SK-N-SH (cell line): Measurements from ENCODE around the gene SULT1A3. TPM values are rescaled to one million over a fixed set of nuclear protein-coding genes. Genes with fewer than 3 reads are reported as not detected.
"Not testable (repeated sequence)": the region's sequence is repeated elsewhere in the genome, so short reads cannot be mapped to it uniquely, and the experiment has no call there.

ENCODE experiments used
- CTCF ChIA-PET: fragments of 300-600, 350-600 bp; formaldehyde crosslinking; extraction: SDS; loops from one replicate; lab custom pipeline; 2021; lab: Yijun Ruan, JAX
- POLR2A ChIA-PET: fragments of 350-600 bp; sonication (Branson Sonifier 250); formaldehyde crosslinking; extraction: SDS; loops from one replicate; lab custom pipeline; 2020; ENCODE audit warnings: antibody characterized with exemption, inconsistent platforms; lab: Yijun Ruan, JAX
- DNase-seq: peaks from one replicate; pipeline ENCODE4 v3.0.0; 2012
- H2AFZ ChIP-seq: fragments of 200-600 bp; sonication (generic); 2 replicates; pipeline ENCODE4 v1.8.1; 2016; ENCODE audit warnings: antibody characterized with exemption, mild to moderate bottlenecking, low read depth
- H3F3A ChIP-seq: fragments of 200-600 bp; sonication (generic); replicated peaks from 2 replicates; pipeline ENCODE3; 2016; ENCODE audit warnings: antibody characterized with exemption, mild to moderate bottlenecking; ENCODE audit not compliant: insufficient read depth
- H3K27ac ChIP-seq, 2 experiments: fragments of 200-500 bp in 1 of 2; fragments of 200-600 bp in 1 of 2; sonication (Bioruptor generic) in 1 of 2; sonication (generic), shearing (Covaris generic) in 1 of 2; 2 replicates each; pipeline versions ENCODE4 v1.5.1 to v1.6.1; 2014 to 2016; ENCODE audit warnings: low read depth in 2 of 2, inconsistent platforms in 1 of 2, low read length in 1 of 2, mild to moderate bottlenecking in 1 of 2, mixed read lengths in 1 of 2
- H3K27me3 ChIP-seq: fragments of 200-600 bp; sonication (generic), shearing (Covaris generic); 2 replicates; pipeline ENCODE4 v1.6.1; 2016; ENCODE audit warnings: mixed run types; ENCODE audit not compliant: insufficient read depth
- H3K36me3 ChIP-seq, 2 experiments: fragments of 200-500 bp in 1 of 2; fragments of 200-600 bp in 1 of 2; sonication (Bioruptor generic) in 1 of 2; sonication (generic) in 1 of 2; replicated peaks in 1 of 2; 2 replicates each; pipeline versions ENCODE3 to v1.5.1; 2014 to 2016; ENCODE audit warnings: low read length in 1 of 2, mild to moderate bottlenecking in 1 of 2; ENCODE audit not compliant: insufficient read depth in 2 of 2, control insufficient read depth in 1 of 2
- H3K4me1 ChIP-seq, 2 experiments: fragments of 200-500 bp in 1 of 2; fragments of 200-600 bp in 1 of 2; sonication (Bioruptor generic) in 1 of 2; sonication (generic), shearing (Covaris generic) in 1 of 2; 2 replicates each; pipeline versions ENCODE4 v1.5.1 to v1.6.1; 2014 to 2016; ENCODE audit warnings: low read depth in 1 of 2, low read length in 1 of 2, mixed run types in 1 of 2; ENCODE audit not compliant: insufficient read depth in 2 of 2, control insufficient read depth in 1 of 2
- H3K4me2 ChIP-seq: fragments of 200-600 bp; sonication (generic), shearing (Covaris generic); 2 replicates; pipeline ENCODE4 v1.6.1; 2017; ENCODE audit warnings: mixed run types
- H3K4me3 ChIP-seq, 2 experiments: fragments of 200-500 bp in 1 of 2; fragments of 200-600 bp in 1 of 2; sonication (Bioruptor generic) in 1 of 2; sonication (generic), shearing (Covaris generic) in 1 of 2; 2 replicates each; pipeline versions ENCODE4 v1.5.1 to v1.8.1; 2014 to 2016; ENCODE audit warnings: low read depth in 2 of 2, inconsistent platforms in 1 of 2, low read length in 1 of 2, mild to moderate bottlenecking in 1 of 2, mixed read lengths in 1 of 2, moderate library complexity in 1 of 2
- H3K79me2 ChIP-seq: fragments of 200-600 bp; sonication (generic); 2 replicates; pipeline ENCODE4 v1.8.1; 2017; ENCODE audit warnings: mild to moderate bottlenecking; ENCODE audit not compliant: insufficient read depth
- H3K9ac ChIP-seq: fragments of 200-600 bp; sonication (generic); 2 replicates; pipeline ENCODE4 v1.6.1; 2017; ENCODE audit warnings: mixed run types
- H3K9me2 ChIP-seq: fragments of 200-600 bp; sonication (generic); 2 replicates; pipeline ENCODE4 v1.6.1; 2017; ENCODE audit warnings: mixed run types
- H3K9me3 ChIP-seq: fragments of 200-600 bp; sonication (generic); 2 replicates; pipeline ENCODE4 v1.6.1; 2017; ENCODE audit warnings: mixed run types, mild to moderate bottlenecking, moderate library complexity
- H4K20me1 ChIP-seq: fragments of 200-600 bp; sonication (generic); 2 replicates; pipeline ENCODE4 v1.6.1; 2017; ENCODE audit warnings: mild to moderate bottlenecking, mixed run types; ENCODE audit not compliant: insufficient read depth
- EZH2phosphoT487 ChIP-seq: fragments of 200-600 bp; sonication (generic); IDR thresholded peaks from 2 replicates; pipeline ENCODE4 v1.6.1; 2017; ENCODE audit warnings: low read depth, mixed run types, mild to moderate bottlenecking, antibody characterized with exemption, moderate library complexity, borderline replicate concordance
- FOXM1 ChIP-seq: IDR thresholded peaks from 2 replicates; pipeline ENCODE4 v1.4.0; 2012; ENCODE audit warnings: low read depth, mild to moderate bottlenecking
- GATA2 ChIP-seq: sonication (generic); formaldehyde crosslinking; IDR thresholded peaks from 2 replicates; pipeline ENCODE4 v1.5.0; 2020; ENCODE audit warnings: mild to moderate bottlenecking, missing genetic modification reagents
- JUND ChIP-seq: IDR thresholded peaks from 2 replicates; pipeline ENCODE4 v1.4.0; 2012
- MEF2A ChIP-seq: IDR thresholded peaks from 2 replicates; pipeline ENCODE4 v1.4.0; 2012; ENCODE audit warnings: low read depth, borderline replicate concordance
- MXI1 ChIP-seq: IDR thresholded peaks from 2 replicates; pipeline ENCODE4 v1.6.1; 2012; ENCODE audit warnings: mild to moderate bottlenecking, low read depth, low read length, improper control_type of control experiment
- NRF1 ChIP-seq: IDR thresholded peaks from 2 replicates; pipeline ENCODE4 v1.6.1; 2012; ENCODE audit warnings: low read depth, mild to moderate bottlenecking, low read length
- SIN3A ChIP-seq: IDR thresholded peaks from 2 replicates; pipeline ENCODE4 v1.6.1; 2012; ENCODE audit warnings: low read depth, mild to moderate bottlenecking, low read length, moderate library complexity, borderline replicate concordance
- YY1 ChIP-seq: IDR thresholded peaks from 2 replicates; pipeline ENCODE4 v1.4.0; 2012; ENCODE audit warnings: low read depth, mild to moderate bottlenecking
- WGBS: methylation state at CpG from one replicate; pipeline ENCODE4 v1.1.6; 2017; ENCODE audit warnings: low lambda C conversion rate; 5-methylcytosine and 5-hydroxymethylcytosine counted together
- polyA plus RNA-seq, 3 experiments: library from polyadenylated mRNA; depleted of rRNA; stranded (reverse); fragments of >200 nt; gene quantifications; 2 replicates each; pipeline ENCODE4 v1.2.3, GENCODE V29; 2012
- TF ChIP-seq, protein P1 (sequence below): IDR thresholded peaks from 2 replicates; pipeline ENCODE4 v1.6.1; 2012; ENCODE audit warnings: mild to moderate bottlenecking, low read depth, low read length, moderate library complexity

SULT1A3 gene
- polyA plus RNA-seq, 1 of the 3 experiments (the other 2 are of a cell fraction) = 20.4 TPM

DNA sequence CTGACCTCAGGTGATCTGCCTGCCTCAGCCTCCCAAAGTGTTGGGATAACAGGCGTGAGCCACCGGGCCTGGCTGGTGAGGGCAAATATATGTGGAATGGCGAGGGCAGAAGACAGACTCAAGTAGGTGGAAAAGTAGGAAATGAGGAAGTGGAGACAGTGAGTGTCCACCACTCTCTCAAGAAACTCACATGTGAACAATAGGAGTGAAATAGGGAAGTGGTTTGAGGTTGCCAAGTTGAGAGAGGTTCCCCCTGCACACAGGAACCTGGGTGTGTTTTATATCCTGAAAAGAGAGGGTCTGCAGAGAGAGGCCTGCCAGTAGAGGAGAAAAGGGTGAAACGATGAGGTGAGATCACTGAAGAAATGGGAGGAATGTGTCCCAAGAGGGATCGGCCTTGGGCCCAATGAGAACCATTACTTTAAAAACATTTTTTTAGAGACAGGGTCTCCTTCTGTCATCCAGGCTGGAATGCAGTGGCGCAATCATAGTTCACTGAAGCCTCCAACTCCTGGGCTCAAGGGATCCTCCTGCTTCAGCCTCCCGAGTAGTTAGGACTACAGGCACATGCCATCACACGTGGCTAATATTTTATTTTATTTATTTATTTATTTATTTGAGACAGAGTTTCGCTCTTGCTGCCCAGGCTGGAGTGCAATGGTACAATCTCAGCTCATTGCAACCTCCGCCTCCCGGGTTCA is 32.7 kb upstream of the SULT1A3 start:
- no peak overlapping the region for H3K9ac ChIP-seq
- H3K4me3 ChIP-seq = no peak overlapping the region
- H3K9me3 ChIP-seq = no peaks in the 10 kb centered on the region
- no peak for DNase-seq
- no peaks in the 10 kb centered on the region for H3K27me3 ChIP-seq
- no peak overlapping the region for H3K27ac ChIP-seq
- POLR2A ChIA-PET = no interaction called here
- no peaks in the 10 kb centered on the region for H3F3A ChIP-seq
- CTCF ChIA-PET = no interaction called here
- no peaks in the 10 kb centered on the region for H3K79me2 ChIP-seq
- no peaks in the 10 kb centered on the region for H3K36me3 ChIP-seq
- no peak for TF ChIP-seq YY1
- TF ChIP-seq MEF2A = no peak
- no peak for TF ChIP-seq MXI1
- no peak for TF ChIP-seq EZH2phosphoT487
- TF ChIP-seq NRF1 = no peak
- TF ChIP-seq FOXM1 = no peak
- TF ChIP-seq, protein P1, sequence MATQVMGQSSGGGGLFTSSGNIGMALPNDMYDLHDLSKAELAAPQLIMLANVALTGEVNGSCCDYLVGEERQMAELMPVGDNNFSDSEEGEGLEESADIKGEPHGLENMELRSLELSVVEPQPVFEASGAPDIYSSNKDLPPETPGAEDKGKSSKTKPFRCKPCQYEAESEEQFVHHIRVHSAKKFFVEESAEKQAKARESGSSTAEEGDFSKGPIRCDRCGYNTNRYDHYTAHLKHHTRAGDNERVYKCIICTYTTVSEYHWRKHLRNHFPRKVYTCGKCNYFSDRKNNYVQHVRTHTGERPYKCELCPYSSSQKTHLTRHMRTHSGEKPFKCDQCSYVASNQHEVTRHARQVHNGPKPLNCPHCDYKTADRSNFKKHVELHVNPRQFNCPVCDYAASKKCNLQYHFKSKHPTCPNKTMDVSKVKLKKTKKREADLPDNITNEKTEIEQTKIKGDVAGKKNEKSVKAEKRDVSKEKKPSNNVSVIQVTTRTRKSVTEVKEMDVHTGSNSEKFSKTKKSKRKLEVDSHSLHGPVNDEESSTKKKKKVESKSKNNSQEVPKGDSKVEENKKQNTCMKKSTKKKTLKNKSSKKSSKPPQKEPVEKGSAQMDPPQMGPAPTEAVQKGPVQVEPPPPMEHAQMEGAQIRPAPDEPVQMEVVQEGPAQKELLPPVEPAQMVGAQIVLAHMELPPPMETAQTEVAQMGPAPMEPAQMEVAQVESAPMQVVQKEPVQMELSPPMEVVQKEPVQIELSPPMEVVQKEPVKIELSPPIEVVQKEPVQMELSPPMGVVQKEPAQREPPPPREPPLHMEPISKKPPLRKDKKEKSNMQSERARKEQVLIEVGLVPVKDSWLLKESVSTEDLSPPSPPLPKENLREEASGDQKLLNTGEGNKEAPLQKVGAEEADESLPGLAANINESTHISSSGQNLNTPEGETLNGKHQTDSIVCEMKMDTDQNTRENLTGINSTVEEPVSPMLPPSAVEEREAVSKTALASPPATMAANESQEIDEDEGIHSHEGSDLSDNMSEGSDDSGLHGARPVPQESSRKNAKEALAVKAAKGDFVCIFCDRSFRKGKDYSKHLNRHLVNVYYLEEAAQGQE = no peak
- TF ChIP-seq JUND = no peak
- no peak for TF ChIP-seq GATA2 (CRISPR knock-in tag)
- no peak for TF ChIP-seq SIN3A
- no peak overlapping the region for H3K4me2 ChIP-seq
- no peak overlapping the region for H2AFZ ChIP-seq
- H4K20me1 ChIP-seq = no peaks in the 10 kb centered on the region
- 89% methylated on average over 11 of the region's 11 CpGs for WGBS
- H3K9me2 ChIP-seq = no peaks in the 10 kb centered on the region
- H3K4me1 ChIP-seq = no peaks in the 10 kb centered on the region

DNA sequence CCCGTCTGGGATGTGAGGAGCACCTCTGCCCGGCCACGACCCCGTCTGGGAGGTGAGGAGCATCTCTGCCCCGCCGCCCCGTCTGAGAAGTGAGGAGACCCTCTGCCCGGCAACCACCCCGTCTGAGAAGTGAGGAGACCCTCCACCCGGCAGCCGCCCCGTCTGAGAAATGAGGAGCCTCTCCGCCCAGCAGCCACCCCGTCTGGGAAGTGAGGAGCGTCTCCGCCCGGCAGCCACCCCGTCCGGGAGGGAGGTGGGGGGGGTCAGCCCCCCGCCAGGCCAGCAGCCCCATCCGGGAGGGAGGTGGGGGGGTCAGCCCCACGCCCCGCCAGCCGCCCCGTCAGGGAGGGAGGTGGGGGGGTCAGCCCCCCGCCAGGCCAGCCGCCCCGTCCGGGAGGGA is 30.3 kb upstream of the SULT1A3 start:
- H3K4me3 ChIP-seq, H3K9me3 ChIP-seq, H3F3A ChIP-seq, H3K36me3 ChIP-seq, H3K4me1 ChIP-seq, POLR2A ChIA-PET, H3K9ac ChIP-seq, H2AFZ ChIP-seq, H3K9me2 ChIP-seq, H3K4me2 ChIP-seq, DNase-seq, H4K20me1 ChIP-seq, H3K79me2 ChIP-seq, H3K27me3 ChIP-seq, CTCF ChIA-PET, H3K27ac ChIP-seq: not testable (repeated sequence)
- WGBS = 40% methylated on average over 6 of the region's 29 CpGs

DNA sequence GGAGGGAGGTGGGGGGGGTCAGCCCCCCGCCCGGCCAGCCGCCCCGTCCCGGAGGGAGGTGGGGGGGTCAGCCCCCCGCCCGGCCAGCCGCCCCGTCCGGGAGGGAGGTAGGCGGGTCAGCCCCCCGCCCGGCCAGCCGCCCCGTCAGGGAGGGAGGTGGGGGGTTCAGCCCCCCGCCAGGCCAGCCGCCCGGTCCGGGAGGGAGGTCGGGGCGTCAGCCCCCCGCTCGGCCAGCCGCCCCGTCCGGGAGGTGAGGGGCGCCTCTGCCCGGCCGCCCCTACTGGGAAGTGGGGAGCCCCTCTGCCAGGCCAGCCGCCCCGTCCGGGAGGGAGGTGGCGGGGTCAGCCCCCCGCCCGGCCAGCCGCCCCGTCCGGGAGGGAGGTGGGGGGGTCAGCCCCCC is 29.6 kb upstream of the SULT1A3 start:
- H3K9ac ChIP-seq, H3K4me2 ChIP-seq, CTCF ChIA-PET, H3K36me3 ChIP-seq, H3K9me2 ChIP-seq, H2AFZ ChIP-seq, H3K4me1 ChIP-seq, H4K20me1 ChIP-seq, H3F3A ChIP-seq, H3K79me2 ChIP-seq, H3K27me3 ChIP-seq, DNase-seq, H3K4me3 ChIP-seq, H3K9me3 ChIP-seq, H3K27ac ChIP-seq, POLR2A ChIA-PET: not testable (repeated sequence)
- 73% methylated on average over 9 of the region's 38 CpGs for WGBS

DNA sequence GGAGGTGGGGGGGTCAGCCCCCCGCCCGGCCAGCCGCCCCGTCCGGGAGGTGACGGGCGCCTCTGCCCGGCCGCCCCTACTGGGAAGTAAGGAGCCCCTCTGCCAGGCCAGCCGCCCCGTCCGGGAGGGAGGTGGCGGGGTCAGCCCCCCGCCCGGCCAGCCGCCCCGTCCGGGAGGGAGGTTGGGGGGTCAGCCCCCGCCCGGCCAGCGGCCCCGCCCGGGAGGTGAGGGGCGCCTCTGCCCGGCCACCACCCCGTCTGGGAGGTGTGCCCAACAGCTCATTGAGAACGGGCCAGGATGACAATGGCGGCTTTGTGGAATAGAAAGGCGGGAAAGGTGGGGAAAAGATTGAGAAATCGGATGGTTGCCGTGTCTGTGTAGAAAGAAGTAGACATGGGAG is 28.9 kb upstream of the SULT1A3 start:
- DNase-seq, H3K9me2 ChIP-seq, H3K4me3 ChIP-seq, H3F3A ChIP-seq, POLR2A ChIA-PET, H3K36me3 ChIP-seq, H3K79me2 ChIP-seq, H3K27me3 ChIP-seq, H3K27ac ChIP-seq, H3K9ac ChIP-seq, H3K4me1 ChIP-seq, H4K20me1 ChIP-seq, H2AFZ ChIP-seq, H3K4me2 ChIP-seq, CTCF ChIA-PET, H3K9me3 ChIP-seq: not testable (repeated sequence)
- WGBS = 52% methylated on average over 7 of the region's 31 CpGs
